ENCODE data around the gene ZFP57. TPM values are rescaled to one million over a fixed set of nuclear protein-coding genes. Genes with fewer than 3 reads are reported as not detected.
A peak's percentile ranks its signal among the peaks of the same experiment; 100 is the strongest.

The ZFP57 gene
- total and polyA plus RNA-seq, 9 donors: 0.08 to 1.1 TPM; not detected in 7

DNA sequence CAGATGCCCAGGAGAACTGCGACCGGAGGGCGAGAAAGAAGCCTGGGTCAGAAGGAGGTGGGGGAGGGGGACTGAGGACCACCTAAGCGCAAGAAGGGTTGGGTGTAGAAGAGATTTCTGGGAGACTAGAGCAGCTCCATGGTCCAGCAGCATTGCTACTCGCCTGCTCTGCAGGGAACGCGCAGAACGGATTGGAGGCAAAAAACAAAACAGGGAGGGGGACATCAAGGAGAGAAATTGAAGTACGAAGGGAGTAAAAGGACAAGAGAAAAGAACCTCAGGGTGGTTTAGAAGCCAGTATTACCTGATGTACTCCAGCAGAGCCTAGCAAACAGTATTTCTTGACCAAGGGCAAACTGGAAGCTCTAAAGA lies 47.4 kb downstream of the ZFP57 start:
- peaks cover 27% of the 10 kb centered on the region for H3K4me1 ChIP-seq (ENCODE audit: control insufficient read depth, insufficient read depth, low read length)
- H3K36me3 ChIP-seq (ENCODE audit: control insufficient read depth, insufficient read depth, low read length): peaks cover 3% of the 10 kb centered on the region
- peak overlapping the region; percentile 56 for H3K4me3 ChIP-seq (ENCODE audit: low read length)
- 2% methylated on average over 9 of the region's 9 CpGs for WGBS (ENCODE audit: insufficient coverage)
- peaks cover 28% of the 10 kb centered on the region for H3K27me3 ChIP-seq (ENCODE audit: control insufficient read depth, insufficient read depth, low read length)
- H3K9me3 ChIP-seq (replicated peaks; ENCODE audit: control insufficient read depth, low read depth, low read length): no peaks in the 10 kb centered on the region
- H3K27ac ChIP-seq (ENCODE audit: low read length): peak overlapping the region; percentile 66
- DNase-seq: no peak

DNA sequence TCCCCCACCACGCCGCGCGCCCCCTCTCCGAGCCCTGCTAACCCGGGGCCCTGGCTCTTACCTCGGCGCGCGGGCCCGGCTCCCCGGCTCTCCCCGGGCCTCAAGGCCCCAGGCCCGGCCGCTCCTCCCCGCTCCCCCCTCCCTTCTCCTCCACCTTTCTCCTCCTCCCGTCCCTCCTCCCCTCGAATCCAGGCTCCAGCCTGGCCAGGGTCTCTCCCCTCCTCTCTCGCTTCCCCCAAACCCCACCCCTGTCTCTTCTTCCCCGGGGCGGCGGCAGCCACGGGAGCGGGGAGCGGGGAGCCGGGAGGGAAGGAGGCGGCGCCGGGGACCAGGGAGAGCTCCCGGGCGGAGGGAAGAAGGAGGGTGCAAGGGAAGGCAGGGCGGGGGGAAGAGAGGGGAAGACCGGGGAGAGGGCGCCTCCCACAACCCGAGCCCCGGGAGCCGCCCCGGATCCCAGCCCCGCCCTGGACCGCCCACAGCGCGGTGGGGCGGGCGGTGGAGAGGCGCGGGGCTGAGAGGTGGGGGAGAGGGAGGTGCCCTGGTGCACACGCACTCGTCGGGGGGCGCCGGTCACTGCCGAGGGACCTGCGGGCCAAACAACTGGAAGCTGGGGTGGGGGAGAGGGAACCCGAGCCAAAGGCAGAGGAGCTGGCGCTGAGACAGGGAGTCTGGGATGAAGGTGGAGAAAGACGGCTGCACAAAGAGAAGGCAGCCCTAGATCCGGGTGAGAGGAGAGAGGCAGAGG lies 48.0 kb downstream of the ZFP57 start, which contains the start of gene GABBR1:
Gene GABBR1 (minus strand): TSS at position 395 of the 745 bp plus-strand sequence. CDS start 798 bp downstream, outside the sequence.
- under 1% methylated on average over 28 of the region's 57 CpGs for WGBS (ENCODE audit: insufficient coverage)
- peak; percentile 97 for DNase-seq
- H3K27me3 ChIP-seq (ENCODE audit: control insufficient read depth, insufficient read depth, low read length): peaks cover 32% of the 10 kb centered on the region
- peak within 1 kb of the TSS; percentile 56 for H3K4me3 ChIP-seq (ENCODE audit: low read length)
- peak within 1 kb of the TSS; percentile 66 for H3K27ac ChIP-seq (ENCODE audit: low read length)
- H3K4me1 ChIP-seq (ENCODE audit: control insufficient read depth, insufficient read depth, low read length): peaks cover 31% of the 10 kb centered on the region
- peaks cover 3% of the 10 kb centered on the region for H3K36me3 ChIP-seq (ENCODE audit: control insufficient read depth, insufficient read depth, low read length)
- H3K9me3 ChIP-seq (replicated peaks; ENCODE audit: control insufficient read depth, low read depth, low read length): no peaks in the 10 kb centered on the region

DNA sequence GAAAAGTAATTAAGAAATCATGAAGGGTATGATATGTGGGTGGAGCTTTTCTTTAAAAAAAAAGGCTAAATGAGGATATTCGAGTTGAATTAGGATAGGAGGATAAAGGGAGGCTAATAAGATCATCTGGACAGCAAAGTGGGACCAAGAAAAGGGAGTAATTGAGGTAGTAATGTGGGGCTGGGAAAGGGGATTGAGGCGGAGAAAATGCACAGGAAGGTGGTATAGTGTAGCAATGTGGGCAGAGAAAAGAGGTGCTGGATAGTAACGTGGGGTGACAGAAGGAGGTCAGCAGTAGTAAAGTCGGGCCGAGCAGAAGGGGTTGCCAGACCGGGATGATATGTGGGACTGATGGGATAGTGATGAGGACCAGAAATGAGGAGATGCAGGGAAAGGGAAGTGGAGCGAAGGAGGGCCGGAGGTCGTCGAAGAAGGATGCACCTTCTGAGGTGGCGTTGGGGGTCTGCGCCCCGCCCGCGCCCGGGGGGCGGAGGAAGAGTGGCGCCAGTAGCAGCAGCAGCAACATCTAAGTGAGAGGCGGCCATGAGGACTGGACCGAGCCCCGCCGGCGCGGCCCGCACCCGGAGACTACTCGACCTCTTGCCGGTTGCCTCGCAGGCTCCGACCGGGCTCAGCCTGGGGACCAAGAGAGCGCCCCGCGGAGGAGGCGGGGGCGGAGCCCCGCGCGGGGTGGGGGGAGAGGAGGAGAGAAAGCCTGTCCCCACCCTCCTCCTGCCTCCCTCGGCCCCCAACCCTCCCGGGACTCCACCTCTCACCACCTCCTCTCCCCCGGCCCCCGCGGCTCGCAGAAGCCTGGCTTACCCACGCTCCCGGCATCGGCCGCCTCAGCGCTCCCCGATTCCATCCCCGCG lies 48.9 kb downstream of the ZFP57 start:
- H3K9me3 ChIP-seq (replicated peaks; ENCODE audit: control insufficient read depth, low read depth, low read length): no peaks in the 10 kb centered on the region
- peaks cover 37% of the 10 kb centered on the region for H3K27me3 ChIP-seq (ENCODE audit: control insufficient read depth, insufficient read depth, low read length)
- H3K4me1 ChIP-seq (ENCODE audit: control insufficient read depth, insufficient read depth, low read length): peaks cover 37% of the 10 kb centered on the region
- H3K27ac ChIP-seq (ENCODE audit: low read length): peak overlapping the region; percentile 47
- 1% methylated on average over 40 of the region's 53 CpGs for WGBS (ENCODE audit: insufficient coverage)
- DNase-seq: peak; percentile 71
- H3K4me3 ChIP-seq (ENCODE audit: low read length): peak overlapping the region; percentile 56
- H3K36me3 ChIP-seq (ENCODE audit: control insufficient read depth, insufficient read depth, low read length): peaks cover 3% of the 10 kb centered on the region

DNA sequence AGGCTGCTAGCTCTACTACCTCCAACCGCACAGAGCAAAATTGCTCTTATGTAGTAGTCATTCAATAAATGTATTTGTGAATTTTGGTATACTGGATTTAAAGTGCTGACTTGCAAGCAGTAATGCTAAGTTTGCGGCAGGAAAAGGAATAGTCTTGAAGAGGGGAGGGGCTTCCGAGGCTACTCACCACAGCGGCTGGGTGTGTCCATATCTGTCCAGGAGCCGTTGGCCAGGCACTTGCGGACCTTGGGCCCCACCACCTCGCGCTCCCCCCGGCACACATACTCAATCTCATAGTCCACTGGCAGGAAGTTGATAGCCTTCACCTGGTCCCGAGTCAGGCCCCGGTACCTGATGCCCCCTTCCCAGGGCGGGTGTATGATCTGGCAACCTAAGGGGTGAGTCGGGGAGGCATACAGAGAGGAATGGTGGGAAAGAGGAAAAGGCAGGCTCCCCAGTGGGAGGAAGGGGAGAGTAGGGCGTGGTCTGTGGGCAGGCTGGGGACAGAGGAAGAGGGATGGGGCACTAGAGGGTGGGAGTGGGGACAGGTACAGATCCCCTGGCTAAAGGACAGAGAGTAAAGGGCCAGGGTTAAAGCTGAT lies 49.6 kb downstream of the ZFP57 start:
- 41% methylated on average over 9 of the region's 14 CpGs for whole genome bisulfite sequencing (ENCODE audit: insufficient coverage)
- peaks cover 3% of the 10 kb centered on the region for H3K36me3 ChIP-seq (ENCODE audit: control insufficient read depth, insufficient read depth, low read length)
- H3K9me3 ChIP-seq (replicated peaks; ENCODE audit: control insufficient read depth, low read depth, low read length): no peaks in the 10 kb centered on the region
- no peak overlapping the region for H3K27ac ChIP-seq (ENCODE audit: low read length)
- H3K4me1 ChIP-seq (ENCODE audit: control insufficient read depth, insufficient read depth, low read length): peaks cover 37% of the 10 kb centered on the region
- peaks cover 40% of the 10 kb centered on the region for H3K27me3 ChIP-seq (ENCODE audit: control insufficient read depth, insufficient read depth, low read length)
- no peak overlapping the region for H3K4me3 ChIP-seq (ENCODE audit: low read length)
- DNase-seq: no peak

GRCh38 chr6:29630315-29630714 lies 50.6 kb downstream of the ZFP57 start:
- no peak for DNase-seq
- H3K27me3 ChIP-seq (ENCODE audit: control insufficient read depth, insufficient read depth, low read length): peaks cover 40% of the 10 kb centered on the region

GRCh38 chr6:29629571-29629970 lies 51.4 kb downstream of the ZFP57 start:
- H3K36me3 ChIP-seq (ENCODE audit: control insufficient read depth, insufficient read depth, low read length): peaks cover 3% of the 10 kb centered on the region
- peaks cover 37% of the 10 kb centered on the region for H3K4me1 ChIP-seq (ENCODE audit: control insufficient read depth, insufficient read depth, low read length)
- WGBS (ENCODE audit: insufficient coverage): no CpG with 5 or more reads among the region's 2 CpGs

More at GRCh38 chr6:29630315-29630714, 50.6 kb downstream of the ZFP57 start:
- H3K9me3 ChIP-seq (replicated peaks; ENCODE audit: control insufficient read depth, low read depth, low read length): no peaks in the 10 kb centered on the region
- no peak overlapping the region for H3K4me3 ChIP-seq (ENCODE audit: low read length)
- H3K36me3 ChIP-seq (ENCODE audit: control insufficient read depth, insufficient read depth, low read length): peaks cover 3% of the 10 kb centered on the region
- H3K4me1 ChIP-seq (ENCODE audit: control insufficient read depth, insufficient read depth, low read length): peaks cover 37% of the 10 kb centered on the region
- WGBS (ENCODE audit: insufficient coverage): 63% methylated on average over 5 of the region's 9 CpGs
- H3K27ac ChIP-seq (ENCODE audit: low read length): no peak overlapping the region

DNA sequence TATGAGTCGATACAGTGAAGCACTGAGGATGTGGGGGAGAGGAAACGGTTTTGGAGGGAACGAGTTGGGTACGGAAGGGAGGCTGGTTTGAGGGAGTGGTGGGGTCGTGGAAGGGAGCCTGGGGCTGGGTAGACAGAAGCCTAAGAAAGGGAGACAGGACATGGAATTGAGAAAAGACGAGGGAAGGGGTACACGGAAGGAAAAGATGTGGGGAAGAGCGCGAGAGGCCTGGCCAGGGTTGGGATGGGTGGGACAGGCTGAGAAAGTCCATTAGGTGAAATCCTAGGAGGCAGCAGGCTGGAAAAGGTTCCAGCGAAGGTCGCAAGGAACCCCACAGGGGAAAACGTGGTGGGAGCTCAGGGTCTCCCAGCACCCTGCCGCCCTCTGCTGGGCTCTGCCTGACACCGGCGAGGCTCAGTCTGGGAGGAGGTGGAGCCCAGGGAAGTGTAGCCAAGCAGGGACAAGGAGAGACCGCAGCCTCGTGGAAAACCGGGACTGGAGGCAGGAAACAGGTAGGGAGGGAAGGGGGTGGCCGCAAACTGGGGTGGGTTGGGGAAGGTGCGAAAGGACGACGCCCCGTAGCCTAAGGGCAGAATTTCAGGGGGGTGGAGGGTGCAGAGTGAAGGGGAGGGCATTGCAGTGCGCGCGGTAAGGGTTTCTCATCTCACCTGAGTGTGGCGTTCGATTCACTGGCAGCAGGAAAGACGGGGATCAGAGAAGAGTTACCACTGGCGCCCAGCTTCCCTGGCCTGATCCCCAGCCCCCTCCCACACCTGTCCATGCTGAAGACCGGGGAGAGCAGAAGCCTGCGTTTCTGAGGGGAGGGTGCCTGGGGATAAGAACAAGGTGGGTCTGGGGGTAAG lies 52.3 kb downstream of the ZFP57 start:
- 2% methylated on average over 25 of the region's 32 CpGs for WGBS (ENCODE audit: insufficient coverage)
- peak overlapping the region; percentile 86 for H3K27ac ChIP-seq (ENCODE audit: low read length)
- peak; percentile 85 for DNase-seq
- peaks cover 32% of the 10 kb centered on the region for H3K4me1 ChIP-seq (ENCODE audit: control insufficient read depth, insufficient read depth, low read length)
- H3K9me3 ChIP-seq (replicated peaks; ENCODE audit: control insufficient read depth, low read depth, low read length): no peaks in the 10 kb centered on the region
- H3K36me3 ChIP-seq (ENCODE audit: control insufficient read depth, insufficient read depth, low read length): peaks cover 9% of the 10 kb centered on the region
- peaks cover 39% of the 10 kb centered on the region for H3K27me3 ChIP-seq (ENCODE audit: control insufficient read depth, insufficient read depth, low read length)
- H3K4me3 ChIP-seq (ENCODE audit: low read length): peak overlapping the region; percentile 72

More at GRCh38 chr6:29629571-29629970, 51.4 kb downstream of the ZFP57 start:
- no peak for DNase-seq
- Histone ChIP-seq H3K4me3 (ENCODE audit: low read length) (no peak overlapping the region), H3K9me3 (replicated peaks; ENCODE audit: control insufficient read depth, low read depth, low read length) (no peaks in the 10 kb centered on the region), H3K27me3 (ENCODE audit: control insufficient read depth, insufficient read depth, low read length) (peaks cover 40% of the 10 kb centered on the region), H3K27ac (ENCODE audit: low read length) (no peak overlapping the region)

GRCh38 chr6:29627755-29628418 lies 53.1 kb downstream of the ZFP57 start:
- WGBS (ENCODE audit: insufficient coverage): under 1% methylated on average over 27 of the region's 51 CpGs
- no peaks in the 10 kb centered on the region for H3K9me3 ChIP-seq (replicated peaks; ENCODE audit: control insufficient read depth, low read depth, low read length)
- peaks cover 12% of the 10 kb centered on the region for H3K36me3 ChIP-seq (ENCODE audit: control insufficient read depth, insufficient read depth, low read length)
- peaks cover 33% of the 10 kb centered on the region for H3K27me3 ChIP-seq (ENCODE audit: control insufficient read depth, insufficient read depth, low read length)
- peaks cover 29% of the 10 kb centered on the region for H3K4me1 ChIP-seq (ENCODE audit: control insufficient read depth, insufficient read depth, low read length)
- peak overlapping the region; percentile 86 for H3K27ac ChIP-seq (ENCODE audit: low read length)
- H3K4me3 ChIP-seq (ENCODE audit: low read length): peak overlapping the region; percentile 72
- DNase-seq: peak; percentile 93
